Keratinocyte (primary cell): Measurements from ENCODE around the gene UPF3A. TPM values are rescaled to one million over a fixed set of nuclear protein-coding genes. Genes with fewer than 3 reads are reported as not detected.

Experiments used
- DNase-seq: peaks from one replicate; pipeline ENCODE4 v3.0.0-alpha.2; 2011; ENCODE audit warnings: low read depth, missing footprints, low spot score
- FAIRE-seq: peaks from 2 replicates; lab custom pipeline; 2011; peaks lifted over from hg19 to GRCh38; lab: Jason Lieb, UNC
- H2AFZ ChIP-seq: 2 replicates; pipeline ENCODE4 v1.6.0; 2012; ENCODE audit warnings: low read length, control low read depth, inconsistent platforms; ENCODE audit not compliant: control insufficient read depth
- H3K27ac ChIP-seq: 2 replicates; pipeline ENCODE4 v1.5.1; 2011; ENCODE audit warnings: low read length; ENCODE audit not compliant: control insufficient read depth, insufficient read depth
- H3K27me3 ChIP-seq: 3 replicates; pipeline ENCODE4 v1.6.0; 2011; ENCODE audit warnings: low read length; ENCODE audit not compliant: control insufficient read depth, insufficient read depth; ENCODE audit errors: extremely low read depth
- H3K36me3 ChIP-seq, 2 experiments: 2 replicates in 1 of 2; 3 replicates in 1 of 2; pipeline ENCODE4 v1.5.1; 2011; ENCODE audit warnings: low read length in 2 of 2, mild to moderate bottlenecking in 1 of 2; ENCODE audit not compliant: control insufficient read depth in 2 of 2, insufficient read depth in 2 of 2; ENCODE audit errors: extremely low read depth in 1 of 2
- H3K4me1 ChIP-seq: 3 replicates; pipeline ENCODE4 v1.5.1; 2011; ENCODE audit warnings: low read length; ENCODE audit not compliant: control insufficient read depth, insufficient read depth; ENCODE audit errors: extremely low read depth
- H3K4me2 ChIP-seq: 3 replicates; pipeline ENCODE4 v1.6.0; 2011; ENCODE audit warnings: low read depth, low read length; ENCODE audit not compliant: control insufficient read depth, insufficient read depth; ENCODE audit errors: extremely low read depth
- H3K4me3 ChIP-seq, 3 experiments: fragments of 200-600 bp in 1 of 3; sonication (generic) in 1 of 3; 2 replicates in 2 of 3; 3 replicates in 1 of 3; pipeline ENCODE4 v1.5.1; 2011 to 2016; ENCODE audit warnings: low read length in 3 of 3, mild to moderate bottlenecking in 3 of 3, control low read depth in 2 of 3, inconsistent platforms in 1 of 3, low read depth in 1 of 3, mixed read lengths in 1 of 3, mixed run types in 1 of 3, moderate library complexity in 1 of 3; ENCODE audit not compliant: control insufficient read depth in 2 of 3, insufficient read depth in 2 of 3; ENCODE audit errors: extremely low read depth in 1 of 3
- H3K79me2 ChIP-seq: 2 replicates; pipeline ENCODE4 v1.6.0; 2012; ENCODE audit warnings: low read length; ENCODE audit not compliant: control insufficient read depth, insufficient read depth
- H3K9ac ChIP-seq: 3 replicates; pipeline ENCODE4 v1.6.0; 2011; ENCODE audit warnings: low read length; ENCODE audit not compliant: control insufficient read depth, insufficient read depth; ENCODE audit errors: extremely low read depth
- H3K9me1 ChIP-seq: 3 replicates; pipeline ENCODE4 v1.6.0; 2011; ENCODE audit warnings: low read length; ENCODE audit not compliant: control insufficient read depth, insufficient read depth; ENCODE audit errors: extremely low read depth
- H3K9me3 ChIP-seq: 2 replicates; pipeline ENCODE4 v1.5.1; 2012; ENCODE audit warnings: low read depth, low read length; ENCODE audit not compliant: control insufficient read depth
- H4K20me1 ChIP-seq: 3 replicates; pipeline ENCODE4 v1.6.0; 2011; ENCODE audit warnings: low read length; ENCODE audit not compliant: control insufficient read depth, insufficient read depth; ENCODE audit errors: extremely low read depth
- EZH2 ChIP-seq: IDR thresholded peaks from one replicate; pipeline ENCODE4 v1.6.1; 2012; ENCODE audit warnings: inconsistent platforms, mild to moderate bottlenecking, low read length, moderate library complexity
- dilution Hi-C: fragments of 300-500 bp; cut with MboI; formaldehyde crosslinking; loops from one replicate; pipeline ENCODE4 v1.7.0; 2020; ENCODE audit warnings: low sequenced_read_pairs; ENCODE audit not compliant: extremely low pct_ligation_motif_present
- polyA plus RNA-seq, 5 experiments: library from polyadenylated mRNA; depleted of rRNA in 3 of 5; stranded (reverse) in 3 of 5; stranded (forward) in 1 of 5; unstranded in 1 of 5; fragments of >200 nt; gene quantifications; 1 replicate in 1 of 5; 2 replicates in 3 of 5; 3 replicates in 1 of 5; pipeline versions ENCODE4 v1.2.1 to v1.2.3, GENCODE V29; 2011 to 2012; ENCODE audit warnings: missing spikeins in 2 of 5, low read depth in 1 of 5, low replicate concordance in 1 of 5
- TF ChIP-seq, protein P1 (sequence below), 3 experiments: IDR thresholded peaks in 1 of 3; conservative IDR thresholded peaks in 1 of 3; optimal IDR thresholded peaks in 1 of 3; 2 replicates in 2 of 3; 3 replicates in 1 of 3; pipeline versions ENCODE3 to v1.5.1; 2011; ENCODE audit warnings: low read length in 3 of 3, mild to moderate bottlenecking in 3 of 3, moderate library complexity in 2 of 3, control low read depth in 1 of 3, inconsistent platforms in 1 of 3; ENCODE audit not compliant: insufficient read depth in 2 of 3; ENCODE audit errors: extremely low read depth in 1 of 3

Gene UPF3A
- polyA plus RNA-seq, 1 donor (not counting 4 experiments of a cell fraction or from before 2014, with no cell fraction given): 60.8 TPM

DNA sequence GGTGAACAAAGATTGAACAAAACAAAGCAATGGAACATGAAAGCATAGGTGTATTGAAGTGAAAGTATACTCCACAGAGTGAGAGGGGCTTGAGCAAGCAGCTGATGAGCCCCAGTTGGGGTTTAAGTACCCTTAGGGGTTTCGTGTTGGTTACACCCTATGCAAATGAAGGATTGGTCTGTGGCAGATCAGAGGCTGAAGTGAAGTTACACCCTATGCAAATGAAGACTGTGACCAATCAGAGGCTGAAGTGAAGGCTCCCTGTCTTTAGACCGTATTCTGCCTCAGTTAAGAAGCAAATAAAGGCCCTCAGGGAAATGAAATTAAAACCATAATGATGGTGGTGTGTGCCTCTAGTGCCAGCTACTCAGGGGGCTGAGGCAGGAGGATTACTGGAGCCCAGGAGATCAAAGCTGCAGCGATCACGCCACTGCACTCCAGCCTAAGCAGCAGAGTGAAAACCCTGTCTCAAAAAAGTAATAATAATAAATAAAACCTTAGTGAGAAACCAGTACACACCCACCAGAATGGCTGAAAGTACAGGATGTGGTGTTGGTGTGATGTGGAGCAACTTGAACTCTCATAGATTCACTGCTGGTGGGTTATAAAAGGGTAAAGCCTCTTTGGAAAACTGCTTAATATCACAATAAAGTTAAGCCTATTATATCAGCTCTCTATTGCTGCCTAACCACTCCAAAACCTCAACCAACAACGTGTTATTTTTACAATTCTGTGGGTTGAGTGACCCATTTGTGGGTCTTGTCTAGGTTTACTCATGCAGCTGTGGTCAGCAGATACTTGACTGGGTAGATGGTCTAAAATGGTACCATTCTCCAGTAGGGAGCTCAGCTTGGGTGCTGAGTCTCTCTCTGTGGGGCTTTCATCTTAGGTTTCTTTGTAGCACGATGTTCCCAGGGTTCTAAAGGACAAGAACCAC lies 12.8 kb upstream of the UPF3A start:
- no peak overlapping the region for H3K4me3 ChIP-seq
- dilution Hi-C loops: no loop called here
- TF ChIP-seq, protein P1, sequence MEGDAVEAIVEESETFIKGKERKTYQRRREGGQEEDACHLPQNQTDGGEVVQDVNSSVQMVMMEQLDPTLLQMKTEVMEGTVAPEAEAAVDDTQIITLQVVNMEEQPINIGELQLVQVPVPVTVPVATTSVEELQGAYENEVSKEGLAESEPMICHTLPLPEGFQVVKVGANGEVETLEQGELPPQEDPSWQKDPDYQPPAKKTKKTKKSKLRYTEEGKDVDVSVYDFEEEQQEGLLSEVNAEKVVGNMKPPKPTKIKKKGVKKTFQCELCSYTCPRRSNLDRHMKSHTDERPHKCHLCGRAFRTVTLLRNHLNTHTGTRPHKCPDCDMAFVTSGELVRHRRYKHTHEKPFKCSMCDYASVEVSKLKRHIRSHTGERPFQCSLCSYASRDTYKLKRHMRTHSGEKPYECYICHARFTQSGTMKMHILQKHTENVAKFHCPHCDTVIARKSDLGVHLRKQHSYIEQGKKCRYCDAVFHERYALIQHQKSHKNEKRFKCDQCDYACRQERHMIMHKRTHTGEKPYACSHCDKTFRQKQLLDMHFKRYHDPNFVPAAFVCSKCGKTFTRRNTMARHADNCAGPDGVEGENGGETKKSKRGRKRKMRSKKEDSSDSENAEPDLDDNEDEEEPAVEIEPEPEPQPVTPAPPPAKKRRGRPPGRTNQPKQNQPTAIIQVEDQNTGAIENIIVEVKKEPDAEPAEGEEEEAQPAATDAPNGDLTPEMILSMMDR (optimal IDR thresholded peaks at IDR 0.05 in 1 of 3, IDR thresholded peaks at IDR 0.05 in 1 of 3, conservative IDR thresholded peaks at IDR 0.05 in 1 of 3; ENCODE audit: extremely low read depth in 1 of 3, insufficient read depth in 2 of 3, low read length in 3 of 3): no peak
- TF ChIP-seq EZH2: no peak
- FAIRE-seq: no peak
- no peaks in the 10 kb centered on the region for H3K9me1 ChIP-seq
- no peaks in the 10 kb centered on the region for H3K27me3 ChIP-seq
- H3K9me3 ChIP-seq: no peaks in the 10 kb centered on the region
- H3K36me3 ChIP-seq: peaks cover 26 to 41% of the 10 kb centered on the region in 2 experiments
- H2AFZ ChIP-seq: no peak overlapping the region
- H3K4me2 ChIP-seq: no peak overlapping the region
- H3K79me2 ChIP-seq: no peaks in the 10 kb centered on the region
- no peaks in the 10 kb centered on the region for H3K4me1 ChIP-seq
- H4K20me1 ChIP-seq: no peaks in the 10 kb centered on the region
- H3K27ac ChIP-seq: no peak overlapping the region
- H3K9ac ChIP-seq: no peak overlapping the region
- DNase-seq: no peak

- dilution Hi-C loops: no loop called here
Observed at GRCh38 chr13:114269281-114269770, 12.1 kb upstream of the UPF3A start.

More at GRCh38 chr13:114269281-114269770, 12.1 kb upstream of the UPF3A start:
- no peak for FAIRE-seq
- Histone ChIP-seq H3K27ac (no peak overlapping the region), H3K9me1 (no peaks in the 10 kb centered on the region), H3K36me3 (peaks cover 22 to 40% of the 10 kb centered on the region in 2 experiments), H3K4me2 (no peak overlapping the region), H3K79me2 (no peaks in the 10 kb centered on the region), H3K27me3 (no peaks in the 10 kb centered on the region), H3K9ac (no peak overlapping the region), H3K4me3 (no peak overlapping the region), H3K4me1 (no peaks in the 10 kb centered on the region), H4K20me1 (no peaks in the 10 kb centered on the region), H2AFZ (no peak overlapping the region), H3K9me3 (no peaks in the 10 kb centered on the region)
- TF ChIP-seq, protein P1 (optimal IDR thresholded peaks at IDR 0.05 in 1 of 3, IDR thresholded peaks at IDR 0.05 in 1 of 3, conservative IDR thresholded peaks at IDR 0.05 in 1 of 3; ENCODE audit: extremely low read depth in 1 of 3, insufficient read depth in 2 of 3, low read length in 3 of 3): no peak
- TF ChIP-seq EZH2: no peak
- no peak for DNase-seq
